COLO668 (cell line): ENCODE measurements around the gene SEMA5B.

Experiments
- DNase-seq: peaks from one replicate; lab custom pipeline; 2025; ENCODE audit not compliant: unreplicated experiment; lab: John Stamatoyannopoulos, UW

The SEMA5B gene

DNA sequence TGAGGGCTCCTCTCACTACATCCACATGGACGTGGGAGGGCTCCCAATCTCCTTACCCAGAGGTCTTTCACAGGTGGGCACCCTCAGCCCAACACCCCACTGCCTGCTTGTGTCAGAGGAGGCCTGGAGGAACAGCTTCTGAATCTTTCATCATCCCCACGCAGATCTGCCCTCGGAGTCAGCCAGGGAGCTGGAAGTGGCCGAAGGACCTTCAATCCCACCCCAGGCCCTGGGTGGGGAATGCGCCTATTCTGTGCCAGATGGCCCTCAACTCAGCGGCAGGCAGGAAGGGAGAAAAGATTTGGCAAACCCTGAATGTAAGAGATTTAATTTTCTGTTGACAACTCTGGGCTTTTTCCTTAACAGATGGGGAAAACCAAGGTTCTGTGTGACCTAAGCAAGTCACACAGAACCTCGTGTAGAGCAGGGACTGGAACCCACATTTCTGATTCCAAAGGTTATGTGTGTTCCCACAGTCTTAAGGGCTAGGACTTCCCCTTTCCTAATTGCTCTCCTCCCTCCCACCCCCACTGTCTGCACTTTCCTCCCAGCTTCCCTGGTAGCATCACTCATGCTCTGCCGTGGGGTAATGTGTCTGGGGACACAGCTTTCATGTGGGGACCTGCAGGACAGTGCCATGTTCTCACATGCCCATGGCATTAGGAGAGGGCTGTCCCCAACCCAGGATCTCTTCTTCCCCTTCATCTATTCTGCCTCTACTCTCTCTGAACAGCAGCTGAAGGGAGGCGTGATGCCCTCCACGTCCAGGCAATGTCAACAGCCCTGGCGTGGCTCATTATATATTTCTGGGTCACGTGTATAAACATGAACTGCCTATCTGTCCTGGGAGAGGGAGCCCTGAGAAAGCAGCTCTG lies 98.1 kb downstream of the SEMA5B start:
- no peak for DNase-seq

DNA sequence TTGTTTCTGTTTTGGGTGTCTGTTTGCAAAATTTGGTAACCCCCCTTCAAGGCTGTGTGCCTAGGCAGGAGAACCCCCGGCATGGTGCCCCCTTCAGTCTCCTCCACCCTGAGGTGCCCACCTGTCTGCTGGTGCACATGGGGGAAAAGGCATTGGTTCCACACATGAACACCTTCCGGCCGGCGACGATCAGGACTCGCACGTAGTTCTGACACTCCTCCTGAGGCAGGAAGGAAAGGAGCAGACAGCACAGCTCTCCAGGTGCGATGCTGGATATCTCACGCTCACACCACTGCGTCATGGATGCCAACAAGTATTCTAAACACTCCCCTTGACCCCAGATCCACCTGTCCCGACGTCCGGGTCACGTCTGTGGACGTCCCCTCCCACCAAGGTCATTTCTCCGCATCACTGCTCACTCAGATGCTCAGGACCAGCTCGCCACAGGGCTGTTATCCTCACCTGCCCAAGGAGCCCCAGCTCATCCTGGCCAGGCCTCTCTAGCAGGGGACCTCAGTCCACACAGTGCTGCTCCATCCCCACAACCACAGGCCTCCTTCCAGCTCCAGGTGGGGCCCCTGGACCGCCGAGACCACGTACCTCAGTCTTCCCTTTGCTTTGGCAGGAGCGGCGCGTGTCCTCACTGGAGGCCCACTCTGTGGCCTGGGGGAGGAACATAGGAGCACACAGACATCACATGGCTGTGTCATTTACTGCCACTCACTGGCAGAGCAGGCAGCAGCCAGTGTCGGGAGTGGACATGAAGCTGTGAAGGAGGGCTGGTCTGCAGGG lies 99.0 kb downstream of the SEMA5B start:
- no peak for DNase-seq

DNA sequence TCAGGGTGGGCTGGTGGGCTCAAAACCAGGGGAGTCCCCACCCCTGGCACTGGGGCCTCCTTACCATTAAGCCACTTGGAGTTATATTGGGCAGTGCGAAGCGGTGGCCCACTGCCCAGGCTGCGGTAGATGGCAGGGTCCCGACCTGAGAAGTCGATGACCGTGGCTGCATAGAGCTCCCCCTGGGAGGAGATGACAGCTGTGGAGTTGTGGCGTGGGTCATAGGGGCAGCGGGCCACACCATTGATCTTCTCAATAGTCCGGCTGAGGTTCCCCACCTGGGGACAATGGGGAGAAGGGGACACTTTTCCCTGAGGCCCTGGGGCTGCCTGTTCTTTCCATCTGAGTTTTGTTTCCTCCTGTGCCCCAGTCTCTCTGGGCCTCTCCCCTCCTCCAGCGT lies 99.8 kb downstream of the SEMA5B start:
- no peak for DNase-seq

DNA sequence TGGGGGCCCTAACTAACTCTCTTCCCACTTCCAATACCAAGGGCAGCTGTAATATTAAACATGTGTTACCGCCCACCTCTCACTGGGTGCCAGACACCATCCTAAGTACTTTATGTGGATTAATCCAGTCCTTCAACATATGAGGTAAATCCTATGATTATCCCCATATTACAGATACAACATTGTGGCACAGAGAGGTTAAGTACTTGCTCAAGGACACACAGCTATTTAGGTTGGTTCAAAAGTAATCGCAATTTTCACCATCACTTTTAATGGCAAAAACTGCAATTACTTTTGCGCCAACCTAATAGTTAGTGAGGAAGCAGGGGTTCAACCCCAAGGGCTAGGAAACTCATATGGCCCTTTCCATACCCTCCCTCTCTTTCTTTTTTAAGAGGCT lies 100.8 kb downstream of the SEMA5B start:
- no peak for DNase-seq

DNA sequence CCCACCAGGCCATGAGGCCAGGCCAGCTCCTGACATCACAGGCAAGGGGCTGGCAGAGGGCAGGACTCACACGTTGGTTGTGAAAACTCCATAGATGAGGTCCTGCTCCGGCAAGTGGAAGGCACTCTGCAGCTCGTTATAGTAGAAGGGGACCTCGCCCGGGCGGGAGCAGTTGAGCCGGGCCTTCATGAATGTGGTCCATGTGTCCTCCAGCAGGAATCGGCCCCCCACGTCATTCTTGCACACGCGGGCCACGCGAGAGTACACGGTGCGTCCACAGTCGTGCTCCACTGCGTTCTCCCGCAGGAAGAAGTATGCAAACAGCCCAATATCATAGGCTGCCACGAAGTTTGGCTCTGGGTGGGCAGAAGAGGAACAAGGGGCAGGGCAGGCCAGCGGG lies 101.2 kb downstream of the SEMA5B start:
- DNase-seq, result no peak

DNA sequence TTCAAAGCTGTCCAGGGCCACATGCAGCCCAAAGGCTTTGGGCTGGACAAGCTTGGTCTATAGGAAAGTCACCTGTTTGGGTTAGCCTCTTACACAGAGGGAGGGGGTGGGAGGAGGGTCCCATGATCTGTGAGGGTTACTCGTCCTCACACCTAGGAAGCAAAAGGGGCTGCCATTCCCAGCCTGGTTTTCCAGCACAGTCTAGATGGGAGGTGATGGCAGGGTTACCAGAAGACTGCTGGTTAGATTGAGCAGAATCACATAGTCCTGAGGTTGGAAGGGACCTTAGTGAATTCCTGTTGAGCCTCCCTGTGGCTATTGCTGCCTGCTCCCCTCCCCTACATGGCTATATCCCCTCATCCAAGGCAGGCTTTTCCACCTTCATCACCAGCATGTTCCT lies 101.8 kb downstream of the SEMA5B start:
- no peak for DNase-seq

DNA sequence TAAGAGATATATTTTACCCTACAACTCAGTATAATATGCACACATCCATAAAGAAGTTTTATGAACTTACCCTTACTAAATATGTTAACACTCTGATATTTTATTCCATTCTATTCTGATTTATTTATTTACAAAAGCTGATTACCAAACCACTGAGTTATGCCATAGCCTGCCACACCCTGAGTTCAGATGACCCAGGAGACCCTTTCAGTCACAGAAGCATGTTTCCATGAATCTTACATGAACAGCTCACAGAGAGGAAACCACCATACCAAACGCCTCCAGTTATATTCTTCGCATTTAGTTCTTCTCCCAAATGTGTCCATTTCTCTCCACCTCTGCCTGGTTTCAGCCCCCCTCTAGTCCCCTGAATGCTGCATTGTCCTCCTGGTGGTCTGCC lies 103.5 kb downstream of the SEMA5B start:
- no peak for DNase-seq

DNA sequence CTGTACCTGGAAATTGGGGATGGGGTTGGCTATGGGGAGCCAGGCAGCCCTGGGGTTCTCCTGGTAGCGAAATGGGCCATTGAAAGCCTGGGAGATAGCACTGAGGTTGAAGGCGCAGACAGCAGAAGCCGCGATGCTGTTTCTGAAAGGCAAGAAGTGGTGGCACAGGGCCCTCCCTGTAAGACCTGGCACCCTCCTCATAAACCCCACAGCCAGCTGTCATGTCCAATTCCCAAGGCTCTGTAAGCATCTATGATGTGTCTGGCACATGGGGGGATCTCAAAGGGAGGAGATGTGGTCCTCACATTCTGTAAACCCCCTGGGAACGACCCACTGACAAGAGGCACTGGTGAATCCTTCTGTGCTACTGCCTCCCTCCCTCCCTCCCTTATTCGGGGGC lies 104.0 kb downstream of the SEMA5B start:
- DNase-seq, result no peak

DNA sequence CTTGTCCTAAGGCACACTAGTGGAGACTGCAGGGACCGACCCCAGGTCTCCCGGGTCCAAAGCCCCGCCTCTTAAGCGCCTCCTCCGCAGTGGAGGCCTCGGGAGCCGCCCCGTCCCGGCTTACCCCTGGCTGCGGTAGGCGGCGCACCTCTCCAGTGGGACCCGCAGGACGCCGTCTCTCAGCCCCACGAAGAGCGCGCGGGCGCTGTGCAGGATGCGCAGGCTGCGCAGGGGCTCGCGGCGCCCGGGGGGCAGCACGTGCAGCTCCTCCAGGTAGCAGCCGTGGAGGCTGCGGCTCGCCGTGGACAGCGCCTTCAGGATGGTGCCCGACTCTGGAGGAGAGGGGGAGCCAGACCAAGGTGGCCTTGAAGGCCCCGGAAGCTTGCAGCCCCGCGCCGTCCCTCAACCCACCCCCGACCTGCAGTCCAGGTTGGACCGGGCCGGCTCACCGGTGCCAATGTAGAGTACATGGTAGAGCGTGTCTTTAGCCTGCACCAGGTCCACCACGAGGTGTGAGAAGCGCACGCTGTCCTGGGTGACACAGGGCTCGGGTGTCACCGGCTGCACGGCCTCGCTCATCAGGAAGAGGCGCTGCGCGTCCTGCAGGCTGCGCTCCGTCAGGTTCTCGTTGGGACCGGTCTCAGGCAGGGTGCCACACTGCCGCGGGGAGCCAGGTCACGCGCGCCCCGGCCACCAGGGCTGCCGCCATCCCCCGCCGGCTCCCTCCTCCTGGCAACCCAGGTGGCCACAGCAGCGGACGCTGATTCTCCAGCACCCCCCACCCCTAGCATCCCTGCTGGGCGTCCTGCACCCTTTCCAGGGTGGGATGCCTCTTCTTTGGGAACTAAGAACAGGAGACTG lies 105.5 kb downstream of the SEMA5B start:
- peak; percentile 37 for DNase-seq

DNA sequence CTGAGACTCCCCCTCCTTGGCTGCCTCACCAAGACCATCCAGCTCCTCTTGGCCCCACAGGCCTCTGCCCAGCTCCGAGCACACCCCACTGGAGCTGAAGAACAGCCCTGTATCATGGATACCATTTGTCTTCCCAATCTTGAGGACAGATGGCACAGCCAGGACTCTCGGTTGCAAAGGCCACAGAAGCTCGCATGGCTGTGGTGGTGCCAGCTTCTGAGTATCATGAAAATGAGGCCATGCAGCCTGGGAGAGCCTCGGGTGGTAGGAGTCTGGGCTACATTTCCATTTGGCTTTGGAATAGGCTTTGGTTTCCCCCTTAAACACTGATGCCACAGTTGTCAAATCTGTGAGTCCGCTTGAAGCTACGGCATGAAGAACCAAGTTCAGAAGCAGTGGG lies 106.6 kb downstream of the SEMA5B start:
- DNase-seq, result no peak

DNA sequence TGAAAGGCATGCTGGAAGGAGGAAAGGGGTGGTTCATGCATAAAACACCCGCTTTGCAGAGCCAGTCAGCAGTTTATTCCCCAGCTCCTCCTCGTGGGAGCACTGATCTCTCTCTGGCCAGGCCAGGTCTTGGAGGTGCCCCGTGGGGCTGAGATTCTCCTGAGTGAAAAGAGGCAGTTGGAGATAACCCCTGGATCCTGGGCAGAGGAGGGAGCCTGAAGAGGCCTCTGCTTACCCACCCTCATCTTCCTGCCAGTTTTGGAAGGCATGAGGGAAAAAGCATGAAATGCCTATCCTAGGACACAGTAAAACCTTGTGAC lies 108.3 kb downstream of the SEMA5B start:
- DNase-seq, result no peak

DNA sequence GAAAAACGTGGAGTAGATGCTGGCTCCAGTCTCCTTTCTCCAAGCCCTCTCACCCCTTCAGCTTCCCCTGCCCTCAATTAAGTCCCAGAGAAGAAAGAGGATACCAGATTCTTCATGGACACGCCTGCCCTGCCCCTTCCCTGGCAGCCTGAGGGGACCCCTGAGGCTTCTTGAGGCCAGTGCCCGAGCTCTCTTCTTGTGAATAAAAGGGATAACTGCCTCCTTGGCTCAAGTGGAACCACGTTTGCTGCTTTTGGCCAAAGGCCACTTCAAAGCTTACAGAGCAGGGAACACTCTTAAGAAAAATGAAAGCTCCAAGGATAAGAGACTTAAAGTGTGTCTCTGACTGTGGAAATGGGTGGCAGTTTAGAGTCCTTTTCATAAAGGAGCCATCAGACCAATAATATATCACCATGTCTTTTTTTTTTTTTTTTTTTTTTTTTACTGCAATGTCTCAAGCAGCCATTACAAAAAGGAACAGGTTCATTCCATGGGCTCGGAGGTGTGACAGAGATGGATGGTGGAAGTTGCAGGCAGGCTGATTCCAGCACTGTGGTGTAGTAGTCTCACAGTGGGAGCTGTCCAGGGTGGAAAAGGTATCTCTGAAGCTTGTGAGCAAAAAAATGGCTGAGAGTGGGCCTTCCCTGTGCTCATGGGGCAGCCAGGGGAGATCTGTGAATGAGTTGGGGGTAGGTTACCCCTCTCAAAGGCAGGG lies 108.8 kb downstream of the SEMA5B start:
- DNase-seq, result no peak

DNA sequence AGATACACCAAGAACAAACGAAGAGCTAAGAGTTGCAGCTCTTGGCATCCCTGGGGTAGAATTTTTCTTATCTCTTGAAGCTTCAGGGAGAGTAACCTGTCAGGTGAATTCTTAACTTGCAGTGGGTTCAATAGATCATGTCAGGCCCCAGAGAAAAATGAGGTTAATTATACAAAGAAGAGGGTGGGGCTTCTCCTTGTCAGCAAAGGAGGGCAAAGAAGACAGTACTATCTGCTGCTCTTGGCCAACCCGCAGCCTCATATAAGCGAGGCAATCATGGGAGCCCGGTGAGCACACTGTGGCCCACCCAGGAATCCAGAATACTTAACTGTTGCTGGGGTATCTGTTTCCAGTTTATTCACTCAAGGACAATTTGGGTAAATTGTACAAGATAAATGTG lies 110.2 kb downstream of the SEMA5B start:
- no peak for DNase-seq

DNA sequence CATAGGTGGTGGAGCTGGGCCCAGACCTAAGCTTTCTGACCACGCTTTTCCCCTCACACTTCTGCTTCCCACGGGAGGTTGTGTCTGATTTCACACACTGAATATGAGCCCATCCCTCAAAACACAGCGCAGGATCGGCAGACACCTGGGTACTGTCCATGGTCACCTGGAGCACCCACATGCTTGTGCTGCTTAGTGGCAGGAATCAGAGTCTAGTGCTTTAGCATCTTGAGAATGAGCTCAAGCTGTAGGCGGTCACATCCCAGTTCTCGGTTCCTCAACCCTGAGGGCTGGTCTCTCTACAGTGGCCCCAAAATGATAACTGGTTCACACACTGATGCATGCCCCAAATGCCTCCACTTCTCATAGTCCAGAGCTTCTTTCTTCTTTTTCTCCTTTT lies 111.0 kb downstream of the SEMA5B start:
- DNase-seq, result no peak

DNA sequence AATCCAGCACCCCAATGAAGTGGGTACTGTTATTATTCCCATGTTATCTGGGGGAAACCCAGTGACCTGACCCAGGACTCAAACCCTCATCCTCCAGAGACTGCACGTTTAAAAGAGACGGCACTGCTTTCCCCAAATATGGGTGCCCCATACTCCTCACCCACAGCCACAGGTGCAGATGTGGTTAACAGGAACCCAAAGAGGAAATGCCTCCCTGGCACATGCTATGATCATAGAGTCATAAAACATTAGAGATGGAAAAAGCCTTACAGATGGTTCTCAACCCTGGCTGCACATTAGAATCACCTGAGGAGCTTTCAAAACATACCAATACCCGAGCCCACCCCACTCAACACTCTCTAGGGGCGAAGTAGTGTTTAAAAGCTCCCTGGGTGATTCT lies 111.5 kb downstream of the SEMA5B start:
- DNase-seq, result no peak

DNA sequence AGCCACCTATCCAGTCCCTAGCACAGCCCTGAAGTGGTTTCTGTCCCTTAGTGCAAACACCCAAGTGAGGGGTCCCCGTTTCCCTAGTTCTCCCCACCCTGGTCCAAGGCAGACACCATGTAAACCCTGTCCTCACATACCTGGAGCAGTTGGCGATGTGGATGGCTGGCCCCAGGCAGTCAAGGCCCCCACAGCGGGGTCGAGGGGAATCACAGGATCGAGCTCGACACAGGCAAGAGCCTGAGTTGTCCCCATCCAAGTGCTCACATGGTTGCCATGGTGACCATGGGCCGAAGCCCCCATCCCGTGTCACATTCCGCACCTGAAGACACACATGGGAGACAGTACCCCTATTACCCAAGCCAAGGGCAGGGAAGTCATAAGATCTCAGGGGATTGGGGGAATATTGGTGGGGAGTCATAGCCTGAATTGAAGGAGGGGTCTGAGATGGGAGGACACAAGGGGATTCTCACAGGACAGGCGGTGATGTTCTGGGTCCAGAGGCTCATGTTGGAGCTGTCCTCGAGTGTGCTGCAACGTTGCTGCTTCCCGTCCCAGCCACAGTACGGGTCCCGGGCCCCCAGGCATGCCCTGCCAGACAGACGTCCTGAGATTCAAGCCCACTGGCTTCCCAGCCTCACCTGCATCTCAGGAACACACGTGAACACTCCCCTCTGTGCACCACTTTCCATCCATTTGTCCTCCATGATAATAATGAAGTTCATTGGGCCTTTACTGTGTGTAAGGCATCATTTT lies 112.1 kb downstream of the SEMA5B start:
- no peak for DNase-seq

DNA sequence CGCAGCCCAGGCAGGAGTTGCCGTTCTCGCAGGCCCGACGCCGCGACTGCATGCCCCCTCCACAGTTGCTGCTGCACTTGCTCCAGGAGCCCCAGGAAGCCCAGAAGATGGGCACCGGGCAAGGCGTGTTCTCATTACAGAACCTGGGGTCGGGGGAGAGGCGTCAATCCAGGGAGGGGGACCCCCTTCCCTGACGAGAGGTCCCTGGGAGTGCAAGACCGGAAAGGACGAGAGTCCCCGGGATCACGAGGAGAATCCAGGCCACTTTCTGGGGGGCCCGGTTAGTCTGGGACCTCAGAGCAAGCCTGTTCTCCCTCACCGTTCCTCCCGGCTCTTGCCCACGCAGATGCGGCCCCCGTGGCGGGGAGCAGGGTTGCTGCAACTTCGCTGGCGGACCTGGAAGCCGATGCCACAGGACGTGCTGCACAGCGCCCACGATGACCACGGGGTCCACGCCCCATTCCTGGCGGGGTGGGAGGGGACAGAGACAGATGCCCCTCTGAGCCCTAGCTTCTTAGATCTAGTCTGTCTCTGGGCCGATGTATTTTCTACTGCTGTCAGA lies 113.9 kb downstream of the SEMA5B start:
- DNase-seq, result no peak

DNA sequence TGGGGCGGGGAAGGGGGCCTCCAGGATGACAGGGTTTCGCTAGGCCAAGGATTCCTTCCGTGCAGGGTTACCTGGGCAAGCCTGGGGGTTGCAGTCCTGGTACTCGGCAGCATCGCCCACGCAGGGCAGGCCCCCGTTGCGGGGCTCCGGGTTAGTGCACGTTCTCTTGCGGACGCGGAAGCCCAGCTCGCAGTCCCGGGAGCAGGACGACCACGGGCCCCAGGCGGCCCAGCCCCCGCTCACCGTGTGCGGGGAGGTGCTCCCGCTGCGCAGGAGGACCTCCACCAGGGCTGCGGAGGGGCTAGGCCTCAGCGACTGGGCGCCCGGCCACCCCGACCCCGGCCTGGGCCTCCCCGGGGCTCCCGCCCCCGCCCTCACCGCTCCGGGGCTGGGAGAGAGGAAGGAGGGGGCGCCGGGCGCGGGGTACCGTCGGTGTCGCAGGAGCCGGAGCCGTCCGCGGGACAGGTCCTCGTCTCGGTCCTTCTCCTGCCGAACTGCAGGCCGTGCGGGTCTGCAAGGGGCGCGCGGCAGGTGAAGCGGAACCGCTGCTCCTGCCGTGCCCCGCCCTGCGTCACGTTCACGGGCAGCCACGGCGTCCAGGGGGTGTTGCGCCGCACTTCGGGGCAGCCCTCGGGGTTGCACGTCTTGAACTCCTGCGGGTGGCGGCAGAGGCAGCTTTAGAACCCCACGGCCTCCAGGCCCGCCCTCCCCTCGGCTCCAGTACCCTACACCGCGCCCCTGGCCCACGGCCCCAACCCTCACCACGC lies 114.6 kb downstream of the SEMA5B start:
- DNase-seq, result no peak

DNA sequence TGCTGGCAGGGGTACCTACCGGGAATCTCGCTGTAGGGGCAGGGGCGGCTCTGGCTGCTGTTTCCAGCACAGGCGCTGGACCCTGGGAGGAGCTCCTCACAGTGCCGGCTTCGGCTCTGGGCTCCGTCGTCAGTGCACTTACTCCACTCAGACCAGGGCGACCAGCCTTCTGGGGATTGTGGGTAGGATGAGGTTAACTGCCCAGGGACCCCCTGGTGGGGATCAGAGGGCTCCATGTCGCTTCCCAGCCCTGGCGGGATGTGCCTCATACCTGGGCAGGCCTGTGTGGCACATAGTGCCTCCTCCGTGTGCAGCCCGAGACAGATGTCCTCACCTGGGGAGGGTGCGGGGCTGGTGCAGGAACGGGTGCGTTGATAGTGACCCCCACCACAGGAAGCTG lies 115.7 kb downstream of the SEMA5B start:
- DNase-seq, result no peak
